GM23338 (cell line): ENCODE results near the gene SMURF1. TPM values are rescaled to one million over a fixed set of nuclear protein-coding genes. Genes with fewer than 3 reads are reported as not detected.

Experiments
- ATAC-seq: fragments of 200-7000 bp; cut with Tn5 transposase; 3 replicates; pipeline ENCODE4 v1.9.1; 2020
- DNase-seq: peaks from one replicate; pipeline ENCODE4 v3.0.0-alpha.2; 2015; ENCODE audit warnings: low spot score
- H2AFZ ChIP-seq: fragments of 200-600 bp; sonication (generic); 2 replicates; pipeline ENCODE4 v1.8.0; 2016; ENCODE audit warnings: antibody characterized with exemption, mild to moderate bottlenecking, moderate library complexity
- H3F3A ChIP-seq: fragments of 200-600 bp; sonication (generic); replicated peaks from 2 replicates; pipeline ENCODE4 v1.8.0; 2017; ENCODE audit warnings: antibody characterized with exemption, mixed run types, low read depth
- H3K27ac ChIP-seq: fragments of 200-600 bp; sonication (generic); 2 replicates; pipeline ENCODE4 v1.6.1; 2016; ENCODE audit warnings: low read depth
- H3K27me3 ChIP-seq: fragments of 200-600 bp; sonication (generic); 2 replicates; pipeline ENCODE4 v1.8.0; 2016; ENCODE audit warnings: mild to moderate bottlenecking, mixed run types, moderate library complexity; ENCODE audit not compliant: insufficient read depth
- H3K36me3 ChIP-seq: fragments of 200-600 bp; sonication (generic); 2 replicates; pipeline ENCODE4 v1.8.0; 2016; ENCODE audit warnings: mild to moderate bottlenecking; ENCODE audit not compliant: insufficient read depth
- H3K4me1 ChIP-seq: fragments of 200-600 bp; sonication (generic); 2 replicates; pipeline ENCODE4 v1.8.0; 2016; ENCODE audit warnings: mild to moderate bottlenecking, moderate library complexity; ENCODE audit not compliant: insufficient read depth
- H3K4me2 ChIP-seq: fragments of 200-600 bp; sonication (generic); 2 replicates; pipeline ENCODE4 v1.7.1; 2017; ENCODE audit warnings: mixed run types
- H3K4me3 ChIP-seq: fragments of 200-600 bp; sonication (generic); 2 replicates; pipeline ENCODE4 v1.6.1; 2016; ENCODE audit warnings: mixed run types
- H3K79me2 ChIP-seq: fragments of 200-600 bp; sonication (generic); replicated peaks from 2 replicates; pipeline ENCODE4 v1.8.0; 2017; ENCODE audit warnings: mild to moderate bottlenecking; ENCODE audit not compliant: insufficient read depth
- H3K9me2 ChIP-seq: fragments of 200-600 bp; sonication (generic); 2 replicates; pipeline ENCODE4 v1.8.0; 2017; ENCODE audit not compliant: insufficient read depth
- H4K20me1 ChIP-seq: fragments of 200-600 bp; sonication (generic); replicated peaks from 2 replicates; pipeline ENCODE4 v1.8.0; 2017; ENCODE audit warnings: mild to moderate bottlenecking; ENCODE audit not compliant: insufficient read depth
- H3K27ac Mint-ChIP-seq: 2 replicates; pipeline ENCODE4 v1.8.0; 2020; ENCODE audit warnings: inconsistent platforms, mild to moderate bottlenecking, moderate library complexity, mixed read lengths
- H3K27me3 Mint-ChIP-seq: 3 replicates; pipeline ENCODE4 v1.8.0; 2022; ENCODE audit warnings: low read depth, mild to moderate bottlenecking, moderate library complexity, mixed read lengths, inconsistent platforms; ENCODE audit not compliant: insufficient read depth, poor library complexity
- H3K36me3 Mint-ChIP-seq: 3 replicates; pipeline ENCODE4 v1.8.0; 2021; ENCODE audit warnings: low read depth, mild to moderate bottlenecking, inconsistent platforms, moderate library complexity, mixed read lengths
- H3K4me1 Mint-ChIP-seq: 3 replicates; pipeline ENCODE4 v1.8.0; 2020; ENCODE audit warnings: mild to moderate bottlenecking, inconsistent platforms, mixed read lengths
- H3K4me3 Mint-ChIP-seq: 3 replicates; pipeline ENCODE4 v1.8.0; 2021; ENCODE audit warnings: moderate library complexity, mild to moderate bottlenecking, inconsistent platforms, mixed read lengths
- H3K9me3 Mint-ChIP-seq: 3 replicates; pipeline ENCODE4 v1.8.0; 2020; ENCODE audit warnings: moderate library complexity, mild to moderate bottlenecking, inconsistent platforms, mixed read lengths
- CREB1 ChIP-seq: fragments of 250-450 bp; sonication (Bioruptor Pico); IDR thresholded peaks from 2 replicates; pipeline ENCODE4 v1.5.0; 2020; ENCODE audit warnings: low read depth, mild to moderate bottlenecking, moderate library complexity
- CTCF ChIP-seq, 2 experiments: fragments of 200-600 bp in 1 of 2; sonication (generic) in 1 of 2; conservative IDR thresholded peaks; 2 replicates each; pipeline versions ENCODE4 v1.5.1 to v1.6.1; 2016 to 2017; ENCODE audit warnings: antibody characterized with exemption in 2 of 2, low read depth in 2 of 2, mild to moderate bottlenecking in 2 of 2, moderate library complexity in 1 of 2
- ETS1 ChIP-seq: IDR thresholded peaks from 2 replicates; pipeline ENCODE4 v1.6.1; 2016; ENCODE audit warnings: antibody characterized with exemption
- EZH2 ChIP-seq: fragments of 200-600 bp; sonication (generic); IDR thresholded peaks from one replicate; pipeline ENCODE4 v1.8.0; 2017; ENCODE audit warnings: antibody characterized with exemption, mild to moderate bottlenecking, low read depth; ENCODE audit not compliant: unreplicated experiment
- EZH2phosphoT487 ChIP-seq: fragments of 200-600 bp; sonication (generic); IDR thresholded peaks from one replicate; pipeline ENCODE4 v1.8.1; 2018; ENCODE audit warnings: antibody characterized with exemption; ENCODE audit not compliant: unreplicated experiment
- JUNB ChIP-seq: IDR thresholded peaks from one replicate; pipeline ENCODE4 v1.6.1; 2016; ENCODE audit warnings: antibody characterized with exemption; ENCODE audit not compliant: unreplicated experiment
- POLR2AphosphoS5 ChIP-seq: IDR thresholded peaks from 2 replicates; pipeline ENCODE4 v1.6.1; 2016; ENCODE audit warnings: antibody characterized with exemption, low read depth
- STAT1 ChIP-seq: IDR thresholded peaks from one replicate; pipeline ENCODE4 v1.6.1; 2016; ENCODE audit warnings: antibody characterized with exemption; ENCODE audit not compliant: unreplicated experiment
- ZNF114 ChIP-seq: fragments of 250-450 bp; sonication (Bioruptor Pico); IDR thresholded peaks from 2 replicates; pipeline ENCODE4 v1.5.0; 2020; ENCODE audit warnings: mild to moderate bottlenecking, moderate library complexity
- ZNF331 ChIP-seq: fragments of 250-450 bp; sonication (Bioruptor Pico); IDR thresholded peaks from 2 replicates; pipeline ENCODE4 v1.5.0; 2020; ENCODE audit warnings: low read depth, mild to moderate bottlenecking, moderate library complexity
- polyA plus RNA-seq: library from polyadenylated mRNA; unstranded; fragments of >200 nt; fragmentation: Nextera tagmentation; extraction: Ambion mirVana; gene quantifications from 2 replicates; pipeline ENCODE4 v1.2.1, GENCODE V29; 2016
- total RNA-seq: library from RNA; depleted of rRNA; stranded (reverse); fragments of >200 nt; shearing (Covaris generic); gene quantifications from 2 replicates; pipeline ENCODE4 v1.2.3, GENCODE V29; 2014

Gene SMURF1
- total and polyA plus RNA-seq, 2 experiments from 2014 or later: 5.8 to 23.9 TPM

- Histone ChIP-seq H3K27me3 (no peaks in the 10 kb centered on the region), H3K9me2 (no peaks in the 10 kb centered on the region; the same call in 1 of the 2 replicates), H3K4me2 (no peak overlapping the region), H3K36me3 (no peaks in the 10 kb centered on the region), H3K4me3 (no peak overlapping the region), H3F3A (no peaks in the 10 kb centered on the region), H3K4me1 (peaks cover 9% of the 10 kb centered on the region; the same call in 1 of the 2 replicates), H4K20me1 (peaks cover 20% of the 10 kb centered on the region), H2AFZ (no peak overlapping the region), H3K79me2 (peaks cover 100% of the 10 kb centered on the region), H3K27ac (no peak overlapping the region)
- DNase-seq: no peak
- peaks cover 6% of the 10 kb centered on the region; the same call in 2 of the 3 replicates for H3K4me1 Mint-ChIP-seq
- no peaks in the 10 kb centered on the region for H3K27me3 Mint-ChIP-seq
- ATAC-seq: no peak
- peaks cover 4% of the 10 kb centered on the region; the same call in 1 of the 3 replicates for H3K9me3 Mint-ChIP-seq
- H3K4me3 Mint-ChIP-seq: no peak overlapping the region
- H3K36me3 Mint-ChIP-seq: peaks cover 23% of the 10 kb centered on the region
- TF ChIP-seq EZH2 (no peak), CREB1 (no peak), ZNF114 (CRISPR knock-in tag) (no peak), CTCF (conservative IDR thresholded peaks at IDR 0.05; ENCODE audit: low read depth in 2 of 2) (no peak), ETS1 (no peak), STAT1 (no peak), EZH2phosphoT487 (no peak), POLR2AphosphoS5 (no peak), JUNB (no peak)
- H3K27ac Mint-ChIP-seq: no peak overlapping the region
Measured at GRCh38 chr7:99121496-99122021, 22.3 kb downstream of the SMURF1 start.

- TF ChIP-seq CTCF (conservative IDR thresholded peaks at IDR 0.05; ENCODE audit: low read depth in 2 of 2) (no peak), ETS1 (no peak), ZNF331 (CRISPR knock-in tag) (no peak), ZNF114 (CRISPR knock-in tag) (no peak), STAT1 (no peak)
- Histone ChIP-seq H2AFZ (no peak overlapping the region), H3K27ac (no peak overlapping the region), H3K27me3 (no peaks in the 10 kb centered on the region), H3K79me2 (peaks cover 100% of the 10 kb centered on the region), H3K4me2 (no peak overlapping the region), H3K4me1 (peaks cover 2% of the 10 kb centered on the region; the same call in 1 of the 2 replicates), H3K36me3 (no peaks in the 10 kb centered on the region), H3F3A (no peaks in the 10 kb centered on the region), H3K9me2 (no peaks in the 10 kb centered on the region; the same call in 1 of the 2 replicates), H4K20me1 (peaks cover 18% of the 10 kb centered on the region), H3K4me3 (no peak overlapping the region)
- peaks cover 6% of the 10 kb centered on the region; the same call in 2 of the 3 replicates for H3K4me1 Mint-ChIP-seq
- no peak overlapping the region for H3K4me3 Mint-ChIP-seq
- ATAC-seq: no peak
- DNase-seq: no peak
- H3K27me3 Mint-ChIP-seq: no peaks in the 10 kb centered on the region
- H3K27ac Mint-ChIP-seq: no peak overlapping the region
- peaks cover 6% of the 10 kb centered on the region; the same call in 1 of the 3 replicates for H3K9me3 Mint-ChIP-seq
- H3K36me3 Mint-ChIP-seq: peaks cover 23% of the 10 kb centered on the region
Measured at GRCh38 chr7:99120916-99121315, 23.0 kb downstream of the SMURF1 start.
